GM21737 (cell line): ENCODE measurements around the gene LY6G6C.
A peak's percentile ranks its signal among the peaks of the same experiment; 100 is the strongest.
"Not testable (repeated sequence)": the region's sequence is repeated elsewhere in the genome, so short reads cannot be mapped to it uniquely, and the experiment has no call there.

Experiments
- ATAC-seq: cut with Tn5 transposase; IDR thresholded peaks from one replicate; pipeline ENCODE4 v1.9.1; 2021; ENCODE audit warnings: mild to moderate bottlenecking, moderate library complexity; ENCODE audit not compliant: unreplicated experiment

The LY6G6C gene

DNA sequence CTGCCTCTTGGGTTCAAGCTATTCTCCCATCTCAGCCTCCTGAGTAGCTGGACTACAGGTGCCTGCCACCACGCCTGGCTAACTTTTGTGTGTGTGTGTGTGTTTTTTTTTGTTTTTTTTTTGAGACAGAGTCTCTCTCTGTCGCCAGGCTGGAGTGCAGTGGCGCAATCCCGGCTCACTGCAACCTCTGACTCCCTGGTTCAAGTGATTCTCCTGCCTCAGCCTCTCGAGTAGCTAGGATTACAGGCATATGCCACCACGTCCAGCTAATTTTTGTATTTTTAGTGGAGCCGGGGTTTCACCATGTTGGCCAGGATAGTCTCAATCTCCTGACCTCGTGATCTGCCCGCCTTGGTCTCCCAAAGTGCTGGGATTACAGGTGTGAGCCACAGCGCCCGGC, 12.4 kb downstream of the LY6G6C start:
- not testable (repeated sequence) for ATAC-seq

DNA sequence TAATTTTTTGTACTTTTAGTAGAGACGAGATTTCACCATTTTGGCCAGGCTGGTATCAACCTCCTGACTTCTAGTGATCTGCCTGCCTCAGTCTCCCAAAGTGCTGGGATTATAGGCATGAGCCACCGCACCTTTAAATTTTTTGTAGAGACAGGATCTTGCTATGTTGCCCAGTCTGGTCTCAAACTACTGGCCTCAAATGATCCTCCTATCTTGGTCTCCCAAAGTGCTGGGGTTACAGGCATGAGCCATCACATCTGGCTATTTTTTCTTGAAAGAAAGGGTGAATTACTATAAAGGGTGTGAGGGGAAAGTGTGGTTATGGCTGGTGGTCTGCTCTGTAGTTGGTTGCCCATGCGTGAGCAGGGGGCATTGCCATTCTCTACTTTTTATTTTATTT, 13.3 kb downstream of the LY6G6C start:
- no peak for ATAC-seq

DNA sequence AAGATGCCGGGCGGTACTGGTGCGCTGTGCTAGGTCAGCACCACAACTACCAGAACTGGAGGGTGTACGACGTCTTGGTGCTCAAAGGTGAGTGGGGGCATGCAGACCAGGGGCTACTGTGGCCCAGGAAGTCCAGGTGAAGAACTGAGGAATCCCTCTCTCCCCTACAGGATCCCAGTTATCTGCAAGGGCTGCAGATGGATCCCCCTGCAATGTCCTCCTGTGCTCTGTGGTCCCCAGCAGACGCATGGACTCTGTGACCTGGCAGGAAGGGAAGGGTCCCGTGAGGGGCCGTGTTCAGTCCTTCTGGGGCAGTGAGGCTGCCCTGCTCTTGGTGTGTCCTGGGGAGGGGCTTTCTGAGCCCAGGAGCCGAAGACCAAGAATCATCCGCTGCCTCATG, 13.8 kb downstream of the LY6G6C start:
- ATAC-seq = no peak

DNA sequence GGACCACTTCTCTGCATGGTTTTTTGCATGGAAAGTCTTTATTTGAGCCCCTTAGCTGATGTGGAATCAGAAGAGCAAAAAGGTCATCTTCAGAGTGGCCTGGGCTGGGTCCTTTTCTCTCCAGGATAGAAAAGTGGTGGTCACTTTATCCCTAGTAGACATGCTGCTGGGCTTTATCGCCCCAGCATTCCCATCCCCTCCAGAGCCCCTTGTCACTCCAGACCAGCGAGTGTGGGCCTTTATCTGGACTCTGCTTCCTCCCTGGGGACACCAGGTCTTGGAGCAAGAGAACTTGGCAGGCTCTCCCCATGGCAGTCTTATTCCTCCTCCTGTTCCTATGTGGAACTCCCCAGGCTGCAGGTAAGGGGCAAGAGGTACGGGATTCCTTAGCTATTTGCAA, 14.9 kb downstream of the LY6G6C start, which contains the start of gene LY6G6F:
Gene LY6G6F, plus strand, starts transcription at position 268 of the 400 bp plus-strand sequence. Its CDS starts 41 bp downstream, at position 309.
- no peak for ATAC-seq

DNA sequence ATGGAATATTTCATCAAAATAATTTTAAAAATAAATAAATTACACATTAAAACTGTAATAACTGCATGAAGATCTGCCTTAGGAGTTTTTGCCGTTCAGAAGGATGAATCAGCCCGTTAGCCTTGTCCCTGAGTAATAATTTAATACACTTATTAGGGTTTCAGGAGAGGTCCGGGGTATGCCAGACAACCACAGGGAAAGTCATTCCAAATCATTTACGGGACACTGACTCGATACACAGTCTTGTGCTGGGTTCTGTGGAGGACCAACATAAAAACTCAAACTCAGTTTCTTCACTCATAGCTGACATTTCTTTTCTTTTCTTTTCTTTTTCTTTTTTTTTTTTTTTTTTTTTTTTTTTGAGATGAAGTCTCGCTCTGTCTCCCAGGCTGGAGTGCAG, 15.6 kb downstream of the LY6G6C start:
- no peak for ATAC-seq

DNA sequence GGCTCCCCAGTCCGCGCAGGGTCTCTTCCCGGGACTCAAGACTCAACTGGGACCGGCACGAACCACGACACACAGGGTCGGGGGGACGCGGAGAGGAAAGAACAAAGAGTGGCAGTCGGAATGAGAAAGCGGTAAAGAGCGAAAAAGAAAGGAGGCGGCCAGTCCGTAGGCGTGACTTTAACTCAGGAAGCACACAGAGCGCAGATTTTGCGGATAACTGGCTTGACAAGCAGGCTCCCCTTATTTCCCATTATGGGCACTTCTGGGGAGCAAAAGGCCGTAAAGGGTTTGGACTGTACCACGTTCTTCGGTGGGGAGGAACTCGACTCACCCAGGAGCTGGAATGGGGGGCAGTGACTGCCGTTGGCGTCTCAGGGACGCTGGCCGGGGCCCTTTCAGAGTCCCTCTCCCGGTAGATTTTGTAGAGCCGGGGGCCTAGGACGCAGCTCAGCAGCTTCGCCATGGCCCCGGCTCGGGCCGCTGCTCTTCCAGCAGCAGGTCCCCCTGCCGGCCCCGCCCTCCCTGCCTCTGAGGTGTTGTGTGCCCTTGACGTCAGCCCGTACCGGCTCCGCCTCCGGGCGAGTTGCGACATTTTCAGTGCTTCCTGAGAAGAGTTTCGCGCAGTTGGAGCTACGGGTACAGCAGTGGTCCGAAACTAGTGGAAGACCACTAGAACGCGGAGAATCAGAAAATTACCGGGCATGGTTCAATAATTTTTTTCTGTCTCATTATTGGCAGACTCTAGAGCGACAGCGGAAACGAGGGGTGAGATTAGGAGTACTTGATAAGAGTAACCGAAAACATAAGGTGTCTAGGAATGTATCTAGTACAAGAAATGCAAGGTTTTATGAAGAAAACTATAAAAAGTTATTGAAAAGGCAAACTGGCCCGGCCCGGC, 18.5 kb downstream of the LY6G6C start, which contains the start of gene ABHD16A:
Gene ABHD16A, minus strand, starts transcription at position 506 of the 898 bp plus-strand sequence. Its CDS starts 43 bp downstream, at position 463.
- peak; percentile 86 for ATAC-seq

DNA sequence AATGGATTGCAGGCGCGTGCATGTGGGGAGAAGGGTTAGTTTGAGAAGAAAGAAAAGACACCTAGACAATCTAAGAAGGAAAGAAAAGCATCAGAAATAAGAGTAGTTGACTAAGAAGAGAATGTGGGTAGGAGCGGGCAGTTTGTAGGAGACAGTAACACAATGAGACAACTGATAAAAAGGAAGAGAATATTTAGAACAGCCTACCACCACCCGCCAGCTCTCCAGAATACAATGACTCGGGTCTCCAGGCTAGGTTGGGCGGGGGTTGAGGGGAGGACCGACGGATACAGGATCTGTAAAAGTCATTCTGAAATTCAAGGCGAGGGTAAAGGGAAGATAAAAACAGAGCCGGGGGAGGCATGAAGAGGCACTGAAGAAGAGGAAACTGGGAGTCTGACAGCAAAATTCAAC, 19.1 kb downstream of the LY6G6C start:
- ATAC-seq = no peak

DNA sequence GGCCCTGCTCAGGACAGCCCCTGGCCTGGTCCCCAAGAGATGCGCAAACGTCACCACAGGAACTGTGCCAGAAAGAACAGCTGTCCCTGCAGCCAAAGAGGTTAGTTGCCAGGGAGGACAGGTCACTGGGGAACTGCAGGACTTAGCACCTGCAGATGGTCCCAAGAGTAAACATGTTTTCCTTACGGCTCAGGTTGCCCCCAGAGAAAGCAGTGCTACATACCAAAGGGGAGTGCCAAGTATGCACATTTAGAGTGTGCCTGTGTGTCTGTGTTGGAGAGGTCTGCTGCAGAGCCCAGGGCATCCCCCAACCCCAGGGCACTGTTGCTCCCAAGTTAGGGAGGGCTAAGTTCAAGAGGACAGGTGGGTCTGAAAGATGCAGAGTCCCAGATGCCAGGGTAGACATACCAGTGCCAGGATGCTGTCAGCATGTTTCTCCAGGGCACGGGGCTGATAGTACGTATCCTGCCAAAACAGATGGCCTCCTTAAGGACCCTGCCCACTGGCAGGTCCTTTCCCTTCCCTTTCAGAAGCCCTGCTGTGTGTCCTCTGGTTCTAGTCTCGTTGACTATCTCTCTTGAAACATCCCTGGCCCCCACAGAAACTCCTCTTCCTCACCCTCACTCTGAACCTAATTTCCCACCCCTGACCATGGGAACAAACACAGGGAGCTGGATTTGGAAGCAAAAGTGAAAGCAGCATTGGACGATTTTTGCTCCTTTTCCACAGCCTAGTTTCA, 19.7 kb downstream of the LY6G6C start:
- ATAC-seq = no peak

DNA sequence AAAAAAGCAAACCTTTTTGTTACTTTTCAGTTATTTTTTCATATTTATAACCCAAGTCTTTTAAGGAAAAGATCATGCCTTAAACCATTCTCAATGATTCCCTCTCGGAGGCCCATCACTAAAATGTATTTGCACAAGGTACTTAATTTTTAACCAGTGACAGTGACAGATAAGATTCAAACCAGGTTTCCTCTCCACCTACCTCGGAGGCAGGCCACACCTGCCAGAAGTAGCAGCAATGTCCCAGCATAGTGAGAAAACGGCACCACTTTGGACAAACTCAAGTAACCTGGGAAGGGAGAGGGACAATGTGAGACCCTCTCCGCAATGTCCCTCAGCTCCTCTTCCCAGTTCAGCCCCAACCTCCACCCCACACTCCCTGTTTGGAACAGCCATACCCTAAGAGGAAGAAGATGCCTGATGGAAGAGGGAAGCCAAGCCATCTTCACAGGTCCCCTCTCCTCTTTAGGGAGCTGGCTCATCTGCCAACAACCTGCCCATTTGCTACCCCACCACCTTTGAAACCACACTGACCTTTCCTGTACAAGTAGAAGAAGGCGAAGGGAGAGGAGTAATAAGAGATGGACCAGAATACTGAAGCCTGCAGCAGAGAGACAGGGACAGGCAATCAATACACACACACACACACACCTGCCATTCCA, 20.7 kb downstream of the LY6G6C start:
- no peak for ATAC-seq

DNA sequence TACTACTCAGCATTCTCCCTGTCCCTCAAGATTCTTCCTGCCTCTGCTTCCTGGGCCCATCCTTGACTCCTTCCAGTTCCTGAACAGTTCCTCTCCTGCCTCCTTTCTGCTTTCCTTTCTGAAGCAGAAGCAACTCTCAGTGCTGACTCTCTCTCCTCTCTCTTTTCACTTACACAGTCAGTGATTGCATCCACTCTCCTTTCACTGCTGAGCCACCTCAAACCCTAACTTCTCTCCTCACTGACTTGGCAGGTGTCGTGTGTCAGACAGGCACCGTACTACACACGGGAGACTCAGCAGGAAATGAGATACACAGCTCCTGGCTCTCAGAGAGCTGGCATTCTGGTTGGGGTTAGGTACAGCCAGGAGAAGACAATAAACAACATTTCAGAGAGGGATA, 24.0 kb downstream of the LY6G6C start:
- ATAC-seq = no peak

DNA sequence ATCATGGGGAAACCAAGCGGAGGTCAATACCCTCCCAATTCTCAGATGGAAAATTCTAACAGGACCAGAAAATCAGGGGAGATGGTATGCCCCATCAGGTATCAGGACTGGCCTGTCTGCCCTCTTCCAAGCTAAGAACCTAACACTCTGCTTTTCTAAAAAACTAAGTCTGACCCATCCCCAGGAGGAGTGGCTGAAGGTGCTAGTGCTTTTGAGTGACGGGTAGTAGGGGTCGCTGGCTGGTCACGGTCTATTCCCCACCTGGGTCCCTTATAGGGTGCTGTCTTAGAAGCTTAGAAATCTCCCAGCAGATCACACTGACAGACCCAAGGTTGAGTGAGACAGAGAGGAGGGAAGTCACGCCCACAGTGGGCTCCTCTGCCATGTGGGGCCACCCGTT, 28.0 kb downstream of the LY6G6C start:
- ATAC-seq = no peak

DNA sequence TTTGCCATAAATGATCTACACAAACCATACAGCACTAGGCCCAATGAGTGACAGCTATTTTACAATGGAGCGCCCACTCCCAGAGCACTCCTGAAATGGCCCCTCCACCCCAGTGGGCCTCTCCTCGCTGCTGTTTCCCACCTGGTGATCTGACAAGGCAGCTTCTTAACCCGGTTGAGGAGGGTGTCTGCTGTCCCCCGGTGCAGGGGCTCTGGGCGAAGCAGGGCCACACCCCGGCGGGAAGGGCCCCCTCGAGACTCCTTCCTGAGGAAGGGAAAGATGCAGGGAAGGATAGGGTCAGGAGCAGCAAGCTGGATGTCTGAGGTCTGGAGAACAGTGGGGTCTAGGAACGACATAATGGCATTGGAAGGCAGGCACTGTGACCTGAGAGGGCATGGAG, 28.7 kb downstream of the LY6G6C start:
- no peak for ATAC-seq

DNA sequence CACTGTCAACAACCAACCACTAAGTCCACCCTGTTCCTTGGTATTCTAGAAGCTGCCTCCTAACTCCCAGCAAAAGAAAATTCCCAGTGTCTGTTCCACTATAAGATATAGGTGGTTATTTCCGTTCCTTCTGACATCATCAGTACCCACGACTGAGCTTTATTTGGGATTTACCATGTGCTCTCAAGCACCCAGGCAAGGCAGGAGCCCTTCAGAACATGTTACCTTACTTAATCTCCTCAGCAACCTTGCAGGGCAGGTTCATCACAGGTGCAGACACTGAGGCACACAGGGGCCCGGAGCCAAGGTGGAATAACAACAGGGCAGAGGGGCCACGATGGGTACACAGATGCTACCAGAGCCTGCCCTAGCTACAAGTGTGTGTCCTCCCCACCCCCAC, 29.2 kb downstream of the LY6G6C start:
- no peak for ATAC-seq

DNA sequence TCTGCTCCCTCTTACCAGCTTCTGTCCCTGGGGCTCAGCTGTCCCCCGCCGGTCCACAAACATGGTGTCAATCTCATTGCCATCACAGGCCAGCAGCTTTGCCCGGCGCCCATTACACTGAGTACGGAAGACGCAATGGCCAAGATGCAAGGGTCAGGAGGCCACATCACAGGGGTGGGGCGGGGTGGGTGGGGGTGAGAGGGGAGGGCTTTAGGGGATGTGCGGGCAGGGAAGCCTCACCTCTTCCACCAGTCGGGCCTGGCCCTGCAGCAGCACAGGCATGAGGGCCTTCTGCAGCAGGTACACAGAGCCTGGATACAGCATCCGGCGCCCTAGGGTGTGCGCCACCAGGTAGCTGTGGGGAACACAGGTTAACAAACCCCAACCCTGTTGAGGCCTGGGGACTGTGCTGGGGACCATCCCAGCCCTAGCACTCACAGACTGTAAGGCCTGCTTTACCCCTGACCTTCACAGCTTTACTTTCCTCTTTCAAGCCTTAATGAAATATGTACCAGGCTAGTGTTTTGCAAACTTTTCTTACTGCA, 29.9 kb downstream of the LY6G6C start:
- no peak for ATAC-seq

DNA sequence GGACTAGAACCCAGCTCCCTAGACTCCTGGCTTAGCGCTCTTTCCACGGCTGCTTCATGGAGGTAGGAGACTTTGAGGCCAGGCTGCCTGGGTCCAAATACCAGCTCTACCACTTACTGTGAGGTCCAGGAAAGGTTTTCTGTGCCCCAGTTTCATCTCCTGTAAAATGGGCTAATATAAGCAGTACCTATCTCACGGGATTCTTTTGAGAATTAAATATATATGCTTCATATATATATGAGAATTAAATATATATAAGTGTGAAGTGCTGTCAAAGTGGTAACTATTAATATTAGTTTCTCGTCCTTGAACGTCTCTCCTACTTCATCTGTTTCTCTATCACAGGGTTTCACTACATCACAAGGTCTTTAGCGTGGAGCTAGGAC, 30.5 kb downstream of the LY6G6C start:
- ATAC-seq = no peak

DNA sequence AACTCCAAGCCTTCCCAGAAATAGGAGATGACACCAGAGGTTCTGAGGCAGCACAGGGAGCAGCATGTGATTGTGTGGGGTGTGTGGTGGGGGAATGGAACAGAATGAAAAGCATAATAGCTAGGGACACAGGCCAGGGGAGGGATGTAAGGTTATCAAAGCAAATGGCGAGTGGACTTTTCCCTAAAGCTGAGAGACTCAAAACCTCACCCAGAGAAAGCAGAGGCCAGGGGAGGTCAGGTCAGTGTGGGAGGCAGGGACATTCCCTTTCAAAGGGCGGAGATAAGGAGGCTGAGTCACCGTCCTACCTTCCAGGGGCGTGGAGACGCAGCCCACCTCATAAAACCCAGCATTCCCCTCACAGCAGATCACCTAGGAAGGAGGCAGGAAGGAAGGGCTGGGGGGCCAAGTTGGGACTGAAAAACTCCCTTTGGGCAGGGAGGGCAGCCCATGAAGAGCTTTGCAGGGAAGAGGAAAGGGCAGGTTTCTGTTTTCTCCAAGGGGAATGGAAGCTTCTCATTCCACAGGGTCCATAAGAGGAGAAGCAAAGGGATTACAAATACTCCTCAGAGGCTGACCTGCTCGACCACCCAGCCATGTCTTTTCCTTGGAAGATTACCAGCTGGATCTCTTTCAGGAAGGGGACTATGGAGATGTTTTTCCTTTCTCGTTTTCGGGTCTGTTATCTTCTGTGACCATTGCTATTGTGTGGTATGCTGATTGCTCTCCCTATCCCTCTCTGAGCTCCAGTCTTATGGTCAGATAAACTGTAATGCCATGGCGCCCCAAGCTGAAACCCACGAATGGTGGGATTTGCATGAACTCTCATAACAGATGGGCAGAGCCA, 31.1 kb downstream of the LY6G6C start:
- ATAC-seq = no peak

DNA sequence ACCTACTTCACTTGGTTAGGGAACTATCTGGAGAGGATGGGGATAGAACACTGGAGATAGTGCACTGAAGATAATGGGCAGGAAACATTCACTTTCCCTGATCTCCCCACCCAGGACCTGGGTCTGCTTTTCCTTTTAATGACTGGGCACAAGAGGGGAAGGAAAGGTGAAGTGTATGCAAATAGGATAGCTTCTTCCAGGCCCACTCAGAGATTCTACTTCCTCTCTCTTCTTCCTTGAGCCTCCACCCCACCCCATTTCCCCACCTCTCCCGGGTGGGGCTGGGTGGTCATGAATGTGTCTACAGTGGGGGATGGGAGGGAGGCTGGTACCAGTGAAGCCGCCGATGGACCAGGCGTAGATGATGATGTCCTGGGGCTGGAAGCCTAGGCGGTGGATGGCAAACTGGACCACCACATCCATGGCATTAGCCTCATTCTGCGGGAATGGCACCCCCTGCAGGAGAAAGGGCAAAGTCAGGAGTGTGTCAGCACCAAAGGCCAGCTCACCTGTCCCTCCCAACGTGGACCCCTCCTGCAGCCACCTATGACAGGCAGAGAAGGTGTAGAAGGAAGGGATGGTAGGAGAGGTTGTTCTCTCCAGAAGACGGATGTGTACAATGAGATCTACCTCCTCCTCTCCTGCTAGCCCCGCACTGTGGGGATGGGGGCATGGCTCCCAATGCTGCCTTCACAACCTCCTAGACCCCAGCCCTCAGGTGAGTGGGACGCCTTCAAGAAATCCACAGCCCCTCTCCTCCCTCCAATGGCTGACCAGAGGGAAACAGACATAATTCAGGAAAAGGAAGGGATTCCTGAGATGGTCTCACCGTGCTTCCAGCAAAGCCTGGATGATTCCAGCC, 32.1 kb downstream of the LY6G6C start:
- no peak for ATAC-seq

DNA sequence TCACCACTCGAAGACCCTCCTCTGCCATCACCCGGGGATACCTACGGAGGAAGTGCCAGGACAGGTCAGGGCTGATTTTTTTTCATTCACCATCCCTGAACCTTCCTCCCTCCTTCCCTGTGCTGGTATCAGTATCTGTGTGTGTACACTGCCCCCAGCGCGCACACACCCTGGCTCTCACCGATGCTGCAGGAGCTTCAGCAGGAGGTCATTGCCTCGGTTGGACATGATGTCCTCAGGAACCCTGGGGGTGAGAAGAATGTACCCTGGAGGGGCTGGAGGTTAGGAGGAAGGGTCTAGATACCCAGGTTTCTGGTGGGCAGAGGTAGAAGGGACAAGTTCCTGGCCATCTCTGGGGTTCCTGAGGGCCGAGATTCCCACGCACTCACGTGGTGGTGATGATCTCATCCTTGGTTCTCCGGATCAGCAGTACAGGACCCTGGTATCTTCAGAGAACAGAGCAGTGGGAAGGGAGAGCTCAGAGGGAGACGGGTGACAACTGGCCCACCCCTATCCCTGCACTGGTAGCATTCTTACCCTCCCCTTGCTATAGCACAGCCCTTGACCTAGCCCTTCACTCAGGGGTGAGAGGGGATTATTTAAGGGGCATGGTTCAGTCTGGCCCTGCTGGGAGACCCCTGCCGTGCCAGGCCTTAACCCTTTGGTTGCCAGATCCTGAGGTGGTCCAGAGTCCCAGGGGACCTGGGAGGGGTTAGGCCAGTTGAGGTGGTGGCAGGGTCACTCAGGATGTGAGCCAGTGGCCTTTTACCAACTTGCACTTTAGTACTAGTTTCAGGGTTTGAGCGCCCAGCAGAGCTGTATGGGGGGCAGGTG, 33.5 kb downstream of the LY6G6C start:
- ATAC-seq = no peak
